Tibial artery (tissue), 4 donors: ENCODE results near the gene SIL1.

ENCODE experiments used
- DNase-seq, 2 donors: peaks; one replicate each; pipeline ENCODE4 v3.0.0-alpha.2; 2019
- H3K27ac ChIP-seq, 2 donors: fragments of 200-600 bp; sonication (generic) in 1 of 2; 1 replicate in 1 of 2; 2 replicates in 1 of 2; pipeline ENCODE4 v1.5.1; 2018 to 2019; ENCODE audit warnings: mild to moderate bottlenecking in 1 of 2
- H3K27me3 ChIP-seq, 2 donors: fragments of 200-600 bp; sonication (generic) in 1 of 2; one replicate each; pipeline versions ENCODE4 v1.5.1 to v1.6.0; 2016 to 2019
- H3K36me3 ChIP-seq, 3 donors: fragments of 200-600 bp; sonication (generic) in 2 of 3; one replicate each; pipeline ENCODE4 v1.5.1; 2016 to 2019; ENCODE audit warnings: mild to moderate bottlenecking in 2 of 3
- H3K4me1 ChIP-seq, 4 donors: fragments of 200-600 bp; sonication (generic) in 2 of 4; 1 replicate in 3 of 4; 2 replicates in 1 of 4; pipeline ENCODE4 v1.5.1; 2016 to 2019
- H3K4me3 ChIP-seq, 2 donors: fragments of 200-600 bp; sonication (generic) in 1 of 2; 1 replicate in 1 of 2; 2 replicates in 1 of 2; pipeline ENCODE4 v1.5.1; 2018 to 2019; ENCODE audit warnings: mild to moderate bottlenecking in 2 of 2
- H3K9me3 ChIP-seq, 3 donors: fragments of 200-600 bp; sonication (generic) in 1 of 3; one replicate each; pipeline ENCODE4 v1.5.1; 2016 to 2019
- intact Hi-C: fragments of 100-400 bp; cut with DNase I; formaldehyde crosslinking; loops from one replicate; pipeline ENCODE4 v1.15.0; 2023; ENCODE audit warnings: low total_unique reads
- TF ChIP-seq, protein P1 (sequence below), 2 experiments: fragments of 200-600 bp in 1 of 2; fragments of 450-650 bp in 1 of 2; IDR thresholded peaks; one replicate each; pipeline ENCODE4 v1.5.1; 2017 to 2019; ENCODE audit warnings: antibody characterized with exemption in 2 of 2, mild to moderate bottlenecking in 1 of 2, moderate library complexity in 1 of 2

The SIL1 gene

DNA sequence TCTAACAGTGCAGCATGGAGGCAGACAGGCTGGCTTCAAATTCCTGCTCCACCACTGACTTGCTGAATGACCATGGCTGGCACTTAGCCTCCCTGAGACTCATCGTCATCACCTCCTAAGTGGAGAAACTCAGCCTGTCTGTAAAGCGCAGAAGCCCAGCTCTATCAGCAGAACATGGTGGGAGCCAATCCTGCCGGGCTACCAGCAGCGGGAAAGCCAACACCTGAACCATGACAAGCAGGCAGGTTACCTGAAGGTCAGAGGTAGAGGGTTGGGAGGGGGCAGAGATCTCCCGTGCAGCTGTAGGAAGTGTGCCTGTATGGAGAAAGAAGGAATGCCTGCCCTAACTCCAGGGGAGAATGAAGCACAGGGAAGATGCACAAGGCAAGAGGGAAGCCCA lies 250.4 kb downstream of the SIL1 start:
- H3K36me3 ChIP-seq, result peaks cover 12 to 48% (median 21%) of the 10 kb centered on the region in 3 donors
- no peaks in the 10 kb centered on the region for H3K9me3 ChIP-seq
- no peak overlapping the region for H3K27ac ChIP-seq
- peaks cover 0 to 37% (median 33%) of the 10 kb centered on the region in 4 donors for H3K4me1 ChIP-seq
- intact Hi-C loops, result no loop called here
- TF ChIP-seq, protein P1, sequence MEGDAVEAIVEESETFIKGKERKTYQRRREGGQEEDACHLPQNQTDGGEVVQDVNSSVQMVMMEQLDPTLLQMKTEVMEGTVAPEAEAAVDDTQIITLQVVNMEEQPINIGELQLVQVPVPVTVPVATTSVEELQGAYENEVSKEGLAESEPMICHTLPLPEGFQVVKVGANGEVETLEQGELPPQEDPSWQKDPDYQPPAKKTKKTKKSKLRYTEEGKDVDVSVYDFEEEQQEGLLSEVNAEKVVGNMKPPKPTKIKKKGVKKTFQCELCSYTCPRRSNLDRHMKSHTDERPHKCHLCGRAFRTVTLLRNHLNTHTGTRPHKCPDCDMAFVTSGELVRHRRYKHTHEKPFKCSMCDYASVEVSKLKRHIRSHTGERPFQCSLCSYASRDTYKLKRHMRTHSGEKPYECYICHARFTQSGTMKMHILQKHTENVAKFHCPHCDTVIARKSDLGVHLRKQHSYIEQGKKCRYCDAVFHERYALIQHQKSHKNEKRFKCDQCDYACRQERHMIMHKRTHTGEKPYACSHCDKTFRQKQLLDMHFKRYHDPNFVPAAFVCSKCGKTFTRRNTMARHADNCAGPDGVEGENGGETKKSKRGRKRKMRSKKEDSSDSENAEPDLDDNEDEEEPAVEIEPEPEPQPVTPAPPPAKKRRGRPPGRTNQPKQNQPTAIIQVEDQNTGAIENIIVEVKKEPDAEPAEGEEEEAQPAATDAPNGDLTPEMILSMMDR (IDR thresholded peaks at IDR 0.05), result no peak
- H3K4me3 ChIP-seq, result no peak overlapping the region
- no peaks in the 10 kb centered on the region for H3K27me3 ChIP-seq
- peak; percentile 3 to 19 for DNase-seq

DNA sequence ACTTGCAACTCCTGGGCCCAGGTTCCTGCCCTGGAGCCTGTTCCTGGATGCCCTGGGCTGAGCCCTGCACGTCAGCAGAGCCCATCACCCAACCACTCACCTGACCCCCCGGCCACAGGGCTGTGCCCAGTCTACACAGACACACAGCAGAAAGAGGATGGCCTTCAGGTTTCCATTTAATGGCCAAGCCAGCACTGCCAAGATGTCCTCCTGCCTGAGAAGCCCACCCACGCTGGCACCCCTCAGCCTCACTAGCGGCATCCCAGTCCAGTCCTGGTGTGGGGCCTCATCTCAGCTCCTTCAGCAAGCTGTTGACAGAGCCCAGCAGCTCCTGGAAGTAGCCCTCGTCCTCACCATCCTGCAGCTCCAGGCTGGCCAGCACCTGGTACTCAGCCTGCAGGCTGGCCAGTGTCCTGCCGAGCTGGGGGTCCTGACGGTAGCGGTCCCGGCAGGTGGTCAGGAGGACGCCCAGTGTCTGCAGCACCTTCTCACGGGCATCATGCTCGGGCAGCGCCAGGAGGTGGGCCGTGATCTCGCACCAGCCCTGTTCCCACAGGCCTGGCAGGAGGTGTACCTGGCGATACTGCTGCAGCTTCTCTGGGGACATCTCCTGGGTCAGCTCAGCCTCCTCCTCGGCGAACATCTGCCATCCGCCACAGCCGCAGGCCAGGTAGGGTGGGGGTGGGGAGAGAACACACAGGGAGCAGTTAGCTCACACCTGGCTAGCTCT lies 251.2 kb downstream of the SIL1 start:
- DNase-seq, result peak; percentile 17 to 54
- H3K4me1 ChIP-seq, result peaks cover 0 to 29% (median 25%) of the 10 kb centered on the region in 4 donors
- no peaks in the 10 kb centered on the region for H3K27me3 ChIP-seq
- H3K4me3 ChIP-seq, result no peak overlapping the region
- no peak overlapping the region for H3K27ac ChIP-seq
- peaks cover 12 to 49% (median 21%) of the 10 kb centered on the region in 3 donors for H3K36me3 ChIP-seq
- TF ChIP-seq, protein P1 (IDR thresholded peaks at IDR 0.05), result no peak
- H3K9me3 ChIP-seq, result no peaks in the 10 kb centered on the region
- intact Hi-C loops, result no loop called here

DNA sequence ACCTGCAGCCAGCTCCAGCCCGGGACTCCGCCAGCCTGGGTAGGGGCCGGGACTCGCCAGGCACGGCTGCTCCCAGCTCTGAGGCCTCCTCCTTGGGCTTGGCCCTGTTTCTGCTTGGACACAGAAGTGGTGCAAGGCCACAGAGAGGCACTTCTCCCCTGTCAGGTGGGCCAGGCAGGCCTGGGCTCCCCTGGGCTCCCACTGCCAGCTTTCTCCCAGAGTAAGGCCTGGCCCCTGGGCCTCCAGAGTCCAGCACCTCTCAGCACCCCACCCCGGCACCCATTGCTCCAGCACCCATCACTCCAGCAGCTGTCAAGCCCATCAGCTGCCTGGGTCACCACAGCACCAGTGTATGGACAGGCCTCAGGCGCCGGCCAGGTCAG lies 251.9 kb downstream of the SIL1 start:
- DNase-seq, result peak; percentile 13 to 67
- Histone ChIP-seq H3K9me3 (no peaks in the 10 kb centered on the region), H3K4me3 (no peak overlapping the region), H3K36me3 (peaks cover 12 to 49% (median 21%) of the 10 kb centered on the region in 3 donors), H3K27me3 (no peaks in the 10 kb centered on the region), H3K27ac (no peak overlapping the region), H3K4me1 (peaks cover 0 to 21% (median 18%) of the 10 kb centered on the region in 4 donors)
- TF ChIP-seq, protein P1 (IDR thresholded peaks at IDR 0.05), result no peak
- intact Hi-C loops, result no loop called here

DNA sequence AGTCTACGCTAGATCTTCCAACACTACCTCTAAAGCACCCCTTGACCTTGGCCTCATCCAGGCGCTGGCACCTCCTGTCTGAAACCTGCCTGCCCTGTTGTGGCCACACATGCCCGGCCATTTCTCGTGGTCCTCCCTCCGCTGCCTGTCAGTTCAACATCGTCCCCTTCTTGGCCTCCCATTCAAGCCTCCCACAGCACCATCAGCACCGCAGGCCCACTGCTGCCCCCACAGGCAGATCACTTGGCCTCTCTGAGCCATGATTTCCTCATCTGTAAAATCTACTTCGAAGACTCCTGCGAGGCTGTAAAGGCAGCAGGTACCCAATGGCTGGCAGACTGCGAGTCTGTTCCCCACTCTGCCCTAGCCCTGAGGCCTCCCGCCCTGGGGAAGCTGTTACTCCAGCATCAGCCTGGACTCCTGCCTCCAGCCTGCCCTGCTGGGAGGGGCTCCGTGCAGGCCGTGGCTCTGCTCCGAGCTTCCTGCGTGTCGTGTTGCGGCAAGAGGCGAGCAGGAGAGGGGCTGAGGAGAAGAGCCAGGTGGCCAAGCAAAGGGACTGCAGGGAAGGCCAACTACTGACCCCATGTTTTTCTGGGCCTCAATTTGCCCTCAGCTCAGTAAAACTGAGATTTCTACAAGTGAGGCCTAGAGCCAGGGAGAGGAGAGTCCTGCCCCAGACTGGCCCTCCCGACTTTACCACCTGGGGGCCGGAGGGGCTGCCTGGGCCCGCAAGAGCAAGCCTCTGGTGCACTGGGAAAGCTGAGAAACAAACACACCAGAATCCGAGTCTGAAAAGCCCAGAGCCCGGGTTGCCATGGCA lies 252.5 kb downstream of the SIL1 start:
- DNase-seq, result no peak
- Histone ChIP-seq H3K27me3 (no peaks in the 10 kb centered on the region), H3K4me1 (peaks cover 0 to 16% (median 15%) of the 10 kb centered on the region in 4 donors), H3K4me3 (no peak overlapping the region), H3K9me3 (no peaks in the 10 kb centered on the region), H3K36me3 (peaks cover 12 to 45% (median 21%) of the 10 kb centered on the region in 3 donors), H3K27ac (no peak overlapping the region)
- TF ChIP-seq, protein P1 (IDR thresholded peaks at IDR 0.05), result no peak
- intact Hi-C loops, result no loop called here

DNA sequence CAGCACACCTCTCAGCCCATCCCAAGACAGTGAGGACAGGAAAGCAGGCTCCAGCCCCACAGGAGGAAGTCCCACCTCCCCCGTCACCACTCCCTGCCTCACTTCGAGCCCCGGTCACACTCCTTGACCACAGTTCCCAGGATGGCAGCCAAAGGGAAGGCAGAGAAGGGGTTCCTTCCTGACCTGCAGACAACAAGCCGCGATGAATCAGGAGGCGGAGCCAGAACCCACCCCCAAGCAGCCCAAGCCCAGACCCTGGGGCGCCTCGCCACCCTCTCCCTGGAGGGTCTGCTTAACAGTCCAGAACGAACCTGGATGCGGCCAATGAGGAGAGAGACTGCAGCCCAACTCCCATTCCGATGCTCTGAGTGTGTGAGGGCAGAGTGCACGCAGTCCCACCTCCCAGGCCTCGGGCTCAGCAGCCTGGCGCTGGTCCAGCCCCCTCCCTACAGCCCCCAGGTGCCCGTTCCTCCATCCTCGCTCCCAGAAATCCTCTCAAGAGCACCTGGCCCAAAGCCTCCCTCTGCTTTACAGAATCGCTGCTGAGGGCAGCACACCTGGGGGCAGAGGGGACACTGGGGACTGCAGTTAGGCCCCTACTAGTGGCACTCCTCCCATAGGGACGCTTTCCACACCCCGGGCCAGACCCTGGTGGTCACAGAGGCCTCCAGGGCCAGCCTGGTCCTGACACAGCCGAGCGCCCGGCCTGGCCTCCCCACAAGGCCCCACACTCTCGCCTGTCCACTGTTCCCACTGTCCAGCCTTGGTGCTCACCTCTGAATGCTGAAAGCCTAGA lies 253.4 kb downstream of the SIL1 start:
- no peaks in the 10 kb centered on the region for H3K27me3 ChIP-seq
- no peaks in the 10 kb centered on the region for H3K9me3 ChIP-seq
- TF ChIP-seq, protein P1 (IDR thresholded peaks at IDR 0.05), result no peak
- intact Hi-C loops, result no loop called here
- peaks cover 12 to 45% (median 21%) of the 10 kb centered on the region in 3 donors for H3K36me3 ChIP-seq
- H3K27ac ChIP-seq, result no peak overlapping the region
- no peak for DNase-seq
- H3K4me1 ChIP-seq, result peaks cover 0 to 8% (median 6%) of the 10 kb centered on the region in 4 donors
- H3K4me3 ChIP-seq, result no peak overlapping the region
